Measurements from ENCODE around the gene TOX3. TPM values are rescaled to one million over a fixed set of nuclear protein-coding genes. Genes with fewer than 3 reads are reported as not detected.

Gene TOX3
- total RNA-seq, 1 donor from 2014 or later = 5.3 TPM

- no peak for TF ChIP-seq CTCF (IDR thresholded peaks at IDR 0.05; ENCODE audit: unreplicated experiment)
- Mint-ChIP-seq H3K4me1 (peaks cover 24% of the 10 kb centered on the region), H3K4me3 (no peak overlapping the region), H3K9me3 (no peaks in the 10 kb centered on the region), H3K27me3 (ENCODE audit: low read depth) (peaks cover 58% of the 10 kb centered on the region), H3K36me3 (no peaks in the 10 kb centered on the region), H3K27ac (no peak overlapping the region)
- DNase-seq (ENCODE audit: low spot score in 2 of 2, unreplicated experiment in 2 of 2) = no peak
Observed at GRCh38 chr16:52501746-52502145, 45.2 kb downstream of the TOX3 start.

GRCh38 chr16:52500963-52501362, 46.0 kb downstream of the TOX3 start:
- Mint-ChIP-seq H3K4me3 (no peak overlapping the region), H3K4me1 (peaks cover 31% of the 10 kb centered on the region), H3K27me3 (ENCODE audit: low read depth) (peaks cover 53% of the 10 kb centered on the region), H3K36me3 (no peaks in the 10 kb centered on the region), H3K27ac (no peak overlapping the region), H3K9me3 (no peaks in the 10 kb centered on the region)
- DNase-seq (ENCODE audit: low spot score in 2 of 2, unreplicated experiment in 2 of 2) = no peak
- no peak for TF ChIP-seq CTCF (IDR thresholded peaks at IDR 0.05; ENCODE audit: unreplicated experiment)

DNA sequence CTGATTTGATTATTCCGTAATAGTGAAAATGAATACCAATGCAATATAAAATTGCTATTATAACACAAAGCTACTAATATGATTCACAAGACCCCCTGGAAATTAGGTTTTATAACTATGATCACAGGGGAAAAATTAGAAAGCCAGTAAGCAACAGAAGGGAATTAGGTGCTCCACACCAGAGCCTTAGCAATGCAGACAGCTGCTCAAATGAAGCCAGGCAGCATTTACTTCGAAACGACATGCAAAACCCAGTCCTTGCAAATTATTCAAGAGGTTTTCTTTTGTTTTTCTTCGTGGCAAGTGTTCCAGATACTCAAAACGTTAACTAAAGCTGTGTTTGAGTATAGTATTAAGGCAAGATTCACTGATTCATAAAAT, 47.9 kb downstream of the TOX3 start:
- Mint-ChIP-seq H3K4me3 (no peak overlapping the region), H3K4me1 (peaks cover 39% of the 10 kb centered on the region), H3K27me3 (ENCODE audit: low read depth) (peaks cover 60% of the 10 kb centered on the region), H3K27ac (no peak overlapping the region), H3K36me3 (no peaks in the 10 kb centered on the region), H3K9me3 (no peaks in the 10 kb centered on the region)
- no peak for DNase-seq (ENCODE audit: low spot score in 2 of 2, unreplicated experiment in 2 of 2)
- TF ChIP-seq CTCF (IDR thresholded peaks at IDR 0.05; ENCODE audit: unreplicated experiment) = no peak

- Mint-ChIP-seq H3K36me3 (no peaks in the 10 kb centered on the region), H3K27me3 (ENCODE audit: low read depth) (peaks cover 63% of the 10 kb centered on the region), H3K4me1 (peaks cover 45% of the 10 kb centered on the region), H3K27ac (no peak overlapping the region), H3K9me3 (no peaks in the 10 kb centered on the region), H3K4me3 (no peak overlapping the region)
- DNase-seq (ENCODE audit: low spot score in 2 of 2, unreplicated experiment in 2 of 2) = no peak
- no peak for TF ChIP-seq CTCF (IDR thresholded peaks at IDR 0.05; ENCODE audit: unreplicated experiment)
Observed at GRCh38 chr16:52498328-52499059, 48.4 kb downstream of the TOX3 start.

- H3K9me3 Mint-ChIP-seq = no peaks in the 10 kb centered on the region
- no peak for TF ChIP-seq CTCF (IDR thresholded peaks at IDR 0.05; ENCODE audit: unreplicated experiment)
- H3K4me3 Mint-ChIP-seq = no peak overlapping the region
- H3K36me3 Mint-ChIP-seq = no peaks in the 10 kb centered on the region
- peaks cover 63% of the 10 kb centered on the region for H3K27me3 Mint-ChIP-seq (ENCODE audit: low read depth)
- no peak for DNase-seq (ENCODE audit: low spot score in 2 of 2, unreplicated experiment in 2 of 2)
- peak overlapping the region; percentile 57 for H3K27ac Mint-ChIP-seq
- H3K4me1 Mint-ChIP-seq = peaks cover 45% of the 10 kb centered on the region
Observed at GRCh38 chr16:52497067-52497816, 49.7 kb downstream of the TOX3 start.
